PC-3 (cell line): Measurements from ENCODE around the gene ANGPT4.

Experiments
- CTCF ChIP-seq: fragments of 300-600 bp; sonication (generic); conservative IDR thresholded peaks from 2 replicates; pipeline ENCODE4 v1.5.1; 2017; ENCODE audit warnings: antibody characterized with exemption, low read depth, mild to moderate bottlenecking, low read length
- EZH2 ChIP-seq: fragments of 300-600 bp; sonication (generic); IDR thresholded peaks from one replicate; pipeline ENCODE4 v1.6.1; 2017; ENCODE audit warnings: antibody characterized with exemption, mild to moderate bottlenecking, low read length; ENCODE audit not compliant: unreplicated experiment
- EZH2phosphoT487 ChIP-seq: fragments of 300-600 bp; sonication (generic); IDR thresholded peaks from 2 replicates; pipeline ENCODE4 v1.6.1; 2018; ENCODE audit warnings: mild to moderate bottlenecking, antibody characterized with exemption, low read length, borderline replicate concordance

GRCh38 chr20:854601-855000 is 61.5 kb downstream of the ANGPT4 start:
- TF ChIP-seq CTCF (no peak), EZH2phosphoT487 (no peak), EZH2 (no peak)
